HEK293 (cell line): ENCODE measurements around the gene JAZF1.

Experiments used
- CTCF ChIA-PET: fragments of 350-600 bp; formaldehyde crosslinking; extraction: SDS; loops from one replicate; lab custom pipeline; 2021; ENCODE audit warnings: antibody characterized with exemption; lab: Yijun Ruan, JAX
- POLR2A ChIA-PET: fragments of 300-600 bp; formaldehyde crosslinking; extraction: SDS; loops from one replicate; lab custom pipeline; 2020; ENCODE audit warnings: antibody characterized with exemption, inconsistent platforms; lab: Yijun Ruan, JAX
- H3K27ac ChIP-seq: fragments of 200-500 bp; sonication (Bioruptor generic); 2 replicates; pipeline ENCODE4 v1.5.1; 2014; ENCODE audit warnings: low read depth, low read length, control low read depth, inconsistent platforms; ENCODE audit errors: extremely low read depth
- H3K36me3 ChIP-seq, 2 experiments: fragments of 200-500 bp in 1 of 2; sonication (Bioruptor generic) in 1 of 2; 1 replicate in 1 of 2; 2 replicates in 1 of 2; pipeline ENCODE4 v1.5.1; 2014 to 2017; ENCODE audit warnings: inconsistent platforms in 2 of 2, low read length in 2 of 2; ENCODE audit not compliant: control insufficient read depth in 2 of 2, insufficient read depth in 1 of 2
- H3K4me1 ChIP-seq: fragments of 200-500 bp; sonication (Bioruptor generic); 2 replicates; pipeline ENCODE4 v1.5.1; 2014; ENCODE audit warnings: mild to moderate bottlenecking, low read length, inconsistent platforms; ENCODE audit not compliant: control insufficient read depth, insufficient read depth
- H3K4me3 ChIP-seq: 2 replicates; pipeline ENCODE4 v1.5.1; 2011; ENCODE audit warnings: low read depth, mild to moderate bottlenecking, control low read depth, low read length, moderate library complexity
- H3K9me3 ChIP-seq: fragments of 200-500 bp; sonication (Bioruptor generic); 2 replicates; pipeline ENCODE4 v1.5.1; 2014; ENCODE audit warnings: low read depth, low read length, inconsistent platforms; ENCODE audit not compliant: control insufficient read depth, insufficient read depth
- BCL11A ChIP-seq: fragments of 450-650 bp; formaldehyde crosslinking; IDR thresholded peaks from 2 replicates; pipeline ENCODE4 v1.5.1; 2016; ENCODE audit warnings: low read depth, missing biosample characterization, missing genetic modification characterization
- GFI1B ChIP-seq: fragments of 450-650 bp; formaldehyde crosslinking; IDR thresholded peaks from 2 replicates; pipeline ENCODE4 v1.5.1; 2016; ENCODE audit warnings: missing biosample characterization, missing genetic modification characterization
- ZBTB10 ChIP-seq: fragments of 450-650 bp; formaldehyde crosslinking; IDR thresholded peaks from 2 replicates; pipeline ENCODE4 v1.5.1; 2016; ENCODE audit warnings: missing biosample characterization, missing genetic modification characterization
- ZBTB6 ChIP-seq: fragments of 450-650 bp; formaldehyde crosslinking; IDR thresholded peaks from 2 replicates; pipeline ENCODE4 v1.5.1; 2017; ENCODE audit warnings: missing biosample characterization, missing genetic modification characterization
- ZNF121 ChIP-seq: fragments of 450-650 bp; formaldehyde crosslinking; IDR thresholded peaks from 2 replicates; pipeline ENCODE4 v1.5.1; 2016; ENCODE audit warnings: missing biosample characterization, missing genetic modification characterization
- ZNF138 ChIP-seq: fragments of 450-650 bp; formaldehyde crosslinking; IDR thresholded peaks from 2 replicates; pipeline ENCODE4 v1.5.1; 2016; ENCODE audit warnings: missing biosample characterization, missing genetic modification characterization, borderline replicate concordance
- ZNF140 ChIP-seq: fragments of 450-650 bp; formaldehyde crosslinking; IDR thresholded peaks from 2 replicates; pipeline ENCODE4 v1.5.1; 2016; ENCODE audit warnings: missing biosample characterization, missing genetic modification characterization
- ZNF211 ChIP-seq: fragments of 450-650 bp; formaldehyde crosslinking; IDR thresholded peaks from 2 replicates; pipeline ENCODE4 v1.5.1; 2016; ENCODE audit warnings: low read depth, missing biosample characterization, missing genetic modification characterization
- ZNF239 ChIP-seq: fragments of 450-650 bp; formaldehyde crosslinking; IDR thresholded peaks from 2 replicates; pipeline ENCODE4 v1.5.1; 2016; ENCODE audit warnings: missing biosample characterization, missing genetic modification characterization
- ZNF324 ChIP-seq: fragments of 450-650 bp; formaldehyde crosslinking; IDR thresholded peaks from 2 replicates; pipeline ENCODE4 v1.5.1; 2016; ENCODE audit warnings: missing biosample characterization, missing genetic modification characterization
- ZNF433 ChIP-seq: fragments of 450-650 bp; formaldehyde crosslinking; IDR thresholded peaks from 2 replicates; pipeline ENCODE4 v1.5.1; 2016; ENCODE audit warnings: missing biosample characterization, missing genetic modification characterization, low read depth
- ZNF544 ChIP-seq: fragments of 450-650 bp; formaldehyde crosslinking; IDR thresholded peaks from 2 replicates; pipeline ENCODE4 v1.5.0; 2017; ENCODE audit warnings: missing biosample characterization, missing genetic modification characterization
- ZNF558 ChIP-seq: fragments of 450-650 bp; formaldehyde crosslinking; IDR thresholded peaks from 2 replicates; pipeline ENCODE4 v1.5.1; 2016; ENCODE audit warnings: missing biosample characterization, missing genetic modification characterization
- ZNF600 ChIP-seq: fragments of 450-650 bp; formaldehyde crosslinking; IDR thresholded peaks from 2 replicates; pipeline ENCODE4 v1.5.1; 2016; ENCODE audit warnings: missing biosample characterization, missing genetic modification characterization
- ZNF610 ChIP-seq: fragments of 450-650 bp; formaldehyde crosslinking; IDR thresholded peaks from 2 replicates; pipeline ENCODE4 v1.5.1; 2016; ENCODE audit warnings: missing biosample characterization, missing genetic modification characterization, borderline replicate concordance
- ZNF658 ChIP-seq: fragments of 450-650 bp; formaldehyde crosslinking; IDR thresholded peaks from 2 replicates; pipeline ENCODE4; 2016; ENCODE audit warnings: missing biosample characterization, missing genetic modification characterization
- ZNF664 ChIP-seq: fragments of 450-650 bp; formaldehyde crosslinking; IDR thresholded peaks from 2 replicates; pipeline ENCODE4 v1.5.1; 2016; ENCODE audit warnings: missing biosample characterization, missing genetic modification characterization
- TF ChIP-seq, protein P1 (sequence below): fragments of 450-650 bp; formaldehyde crosslinking; IDR thresholded peaks from 2 replicates; pipeline ENCODE4 v1.5.1; 2016; ENCODE audit warnings: missing biosample characterization, missing genetic modification characterization, low read depth
- TF ChIP-seq, protein P2 (sequence below): fragments of 450-650 bp; formaldehyde crosslinking; IDR thresholded peaks from 2 replicates; pipeline ENCODE4 v1.5.1; 2016; ENCODE audit warnings: missing biosample characterization, missing genetic modification characterization
- TF ChIP-seq, protein P3 (sequence below): fragments of 450-650 bp; formaldehyde crosslinking; IDR thresholded peaks from 2 replicates; pipeline ENCODE4 v1.5.0; 2017; ENCODE audit warnings: missing biosample characterization, missing genetic modification characterization, borderline replicate concordance

JAZF1 gene

DNA sequence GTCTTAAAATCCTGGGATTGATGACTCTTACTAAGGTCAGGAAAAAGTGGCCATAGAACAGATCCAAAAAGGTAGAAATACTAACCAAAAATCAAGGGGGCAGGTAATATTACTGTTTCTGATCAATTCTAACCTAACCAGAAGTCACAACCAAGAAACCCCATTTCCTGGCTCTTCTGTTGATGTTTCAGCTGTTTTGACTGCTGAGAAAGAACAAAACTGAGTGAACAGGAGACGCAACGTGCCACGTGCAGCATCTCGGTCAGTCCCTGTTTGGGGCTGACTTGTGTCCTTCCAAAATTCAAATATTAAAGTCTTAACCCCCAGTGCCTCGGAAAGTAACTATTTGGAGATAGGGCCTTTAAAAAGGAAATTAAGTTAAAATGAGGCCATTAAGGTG lies 56.8 kb downstream of the JAZF1 start (continued):
- TF ChIP-seq, protein P1, sequence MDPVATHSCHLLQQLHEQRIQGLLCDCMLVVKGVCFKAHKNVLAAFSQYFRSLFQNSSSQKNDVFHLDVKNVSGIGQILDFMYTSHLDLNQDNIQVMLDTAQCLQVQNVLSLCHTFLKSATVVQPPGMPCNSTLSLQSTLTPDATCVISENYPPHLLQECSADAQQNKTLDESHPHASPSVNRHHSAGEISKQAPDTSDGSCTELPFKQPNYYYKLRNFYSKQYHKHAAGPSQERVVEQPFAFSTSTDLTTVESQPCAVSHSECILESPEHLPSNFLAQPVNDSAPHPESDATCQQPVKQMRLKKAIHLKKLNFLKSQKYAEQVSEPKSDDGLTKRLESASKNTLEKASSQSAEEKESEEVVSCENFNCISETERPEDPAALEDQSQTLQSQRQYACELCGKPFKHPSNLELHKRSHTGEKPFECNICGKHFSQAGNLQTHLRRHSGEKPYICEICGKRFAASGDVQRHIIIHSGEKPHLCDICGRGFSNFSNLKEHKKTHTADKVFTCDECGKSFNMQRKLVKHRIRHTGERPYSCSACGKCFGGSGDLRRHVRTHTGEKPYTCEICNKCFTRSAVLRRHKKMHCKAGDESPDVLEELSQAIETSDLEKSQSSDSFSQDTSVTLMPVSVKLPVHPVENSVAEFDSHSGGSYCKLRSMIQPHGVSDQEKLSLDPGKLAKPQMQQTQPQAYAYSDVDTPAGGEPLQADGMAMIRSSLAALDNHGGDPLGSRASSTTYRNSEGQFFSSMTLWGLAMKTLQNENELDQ = no peak
- TF ChIP-seq ZBTB10 (tag by site-specific recombination) = no peak

DNA sequence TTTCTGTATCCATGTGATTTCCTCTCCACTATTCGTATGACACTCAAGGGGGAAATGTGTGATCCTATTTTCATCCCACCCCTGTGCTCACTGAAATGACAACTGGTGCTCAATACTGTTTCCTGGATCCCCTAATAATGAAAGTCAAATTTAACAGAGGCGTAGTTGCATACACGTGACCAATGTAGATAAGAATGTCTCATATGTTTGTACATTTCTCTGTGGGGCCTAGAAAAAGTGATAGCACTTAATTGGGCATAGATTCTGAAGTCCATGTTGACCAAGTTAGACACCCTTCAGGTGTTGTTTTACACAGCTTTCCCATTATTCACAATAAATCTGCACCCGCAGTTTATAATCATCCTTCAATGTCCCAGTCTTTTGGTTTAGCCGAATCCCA lies 59.1 kb downstream of the JAZF1 start:
- TF ChIP-seq ZNF324 (tag by site-specific recombination) (no peak), ZNF211 (tag by site-specific recombination) (no peak), BCL11A (tag by site-specific recombination) (no peak), ZNF600 (tag by site-specific recombination) (no peak), ZNF138 (tag by site-specific recombination) (no peak), GFI1B (tag by site-specific recombination) (no peak), ZNF239 (tag by site-specific recombination) (no peak), ZNF610 (no peak), ZNF140 (tag by site-specific recombination) (no peak), ZNF544 (tag by site-specific recombination) (no peak), ZNF121 (tag by site-specific recombination) (no peak), ZNF664 (tag by site-specific recombination) (no peak), ZBTB6 (no peak), ZNF658 (tag by site-specific recombination) (no peak), ZNF433 (tag by site-specific recombination) (no peak), ZNF558 (tag by site-specific recombination) (no peak)
- TF ChIP-seq, protein P2, sequence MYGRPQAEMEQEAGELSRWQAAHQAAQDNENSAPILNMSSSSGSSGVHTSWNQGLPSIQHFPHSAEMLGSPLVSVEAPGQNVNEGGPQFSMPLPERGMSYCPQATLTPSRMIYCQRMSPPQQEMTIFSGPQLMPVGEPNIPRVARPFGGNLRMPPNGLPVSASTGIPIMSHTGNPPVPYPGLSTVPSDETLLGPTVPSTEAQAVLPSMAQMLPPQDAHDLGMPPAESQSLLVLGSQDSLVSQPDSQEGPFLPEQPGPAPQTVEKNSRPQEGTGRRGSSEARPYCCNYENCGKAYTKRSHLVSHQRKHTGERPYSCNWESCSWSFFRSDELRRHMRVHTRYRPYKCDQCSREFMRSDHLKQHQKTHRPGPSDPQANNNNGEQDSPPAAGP (tag by site-specific recombination) = no peak
- TF ChIP-seq, protein P3, sequence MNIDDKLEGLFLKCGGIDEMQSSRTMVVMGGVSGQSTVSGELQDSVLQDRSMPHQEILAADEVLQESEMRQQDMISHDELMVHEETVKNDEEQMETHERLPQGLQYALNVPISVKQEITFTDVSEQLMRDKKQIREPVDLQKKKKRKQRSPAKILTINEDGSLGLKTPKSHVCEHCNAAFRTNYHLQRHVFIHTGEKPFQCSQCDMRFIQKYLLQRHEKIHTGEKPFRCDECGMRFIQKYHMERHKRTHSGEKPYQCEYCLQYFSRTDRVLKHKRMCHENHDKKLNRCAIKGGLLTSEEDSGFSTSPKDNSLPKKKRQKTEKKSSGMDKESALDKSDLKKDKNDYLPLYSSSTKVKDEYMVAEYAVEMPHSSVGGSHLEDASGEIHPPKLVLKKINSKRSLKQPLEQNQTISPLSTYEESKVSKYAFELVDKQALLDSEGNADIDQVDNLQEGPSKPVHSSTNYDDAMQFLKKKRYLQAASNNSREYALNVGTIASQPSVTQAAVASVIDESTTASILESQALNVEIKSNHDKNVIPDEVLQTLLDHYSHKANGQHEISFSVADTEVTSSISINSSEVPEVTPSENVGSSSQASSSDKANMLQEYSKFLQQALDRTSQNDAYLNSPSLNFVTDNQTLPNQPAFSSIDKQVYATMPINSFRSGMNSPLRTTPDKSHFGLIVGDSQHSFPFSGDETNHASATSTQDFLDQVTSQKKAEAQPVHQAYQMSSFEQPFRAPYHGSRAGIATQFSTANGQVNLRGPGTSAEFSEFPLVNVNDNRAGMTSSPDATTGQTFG (tag by site-specific recombination) = no peak
- TF ChIP-seq, all 188 proteins: peak for 0
- no peak overlapping the region for H3K27ac ChIP-seq
- H3K4me3 ChIP-seq = no peak overlapping the region
- H3K36me3 ChIP-seq = no peaks in the 10 kb centered on the region
- no peaks in the 10 kb centered on the region for H3K9me3 ChIP-seq
- ChIA-PET POLR2A (no interaction called here), CTCF (interaction anchor here (0.6 to 1.0 kb wide), 2 partner anchors 61 to 1426 kb away, joined by 3 read pairs; no protein-coding TSS in a partner anchor)
- no peaks in the 10 kb centered on the region for H3K4me1 ChIP-seq
